Activated CD8-positive, alpha-beta memory T cell treated with anti-CD3 and anti-CD28 coated beads, Interleukin-2, amount 50 U/mL, for 1 hour (primary cell): ENCODE results near the gene AGTPBP1.
"Not testable (repeated sequence)": the region's sequence is repeated elsewhere in the genome, so short reads cannot be mapped to it uniquely, and the experiment has no call there.

Source experiments
- DNase-seq: peaks from one replicate; pipeline ENCODE4 v3.0.0-alpha.2; 2020; ENCODE audit errors: extremely low read depth

AGTPBP1 gene

GRCh38 chr9:85741875-85742596 is at the start of gene AGTPBP1:
Gene AGTPBP1 (minus strand): TSS chr9:85741954. CDS start chr9:85712533, 29,421 bp downstream.
- DNase-seq, result peak; percentile 78

GRCh38 chr9:85786116-85786515 is 44.4 kb upstream of the AGTPBP1 start:
- DNase-seq, result not testable (repeated sequence)

GRCh38 chr9:85773844-85774243 is 32.1 kb upstream of the AGTPBP1 start:
- not testable (repeated sequence) for DNase-seq

- not testable (repeated sequence) for DNase-seq
Observed at GRCh38 chr9:85761802-85762201, 20.0 kb upstream of the AGTPBP1 start.

GRCh38 chr9:85757716-85758115 is 16.0 kb upstream of the AGTPBP1 start:
- not testable (repeated sequence) for DNase-seq

- not testable (repeated sequence) for DNase-seq
Observed at GRCh38 chr9:85756216-85756615, 14.5 kb upstream of the AGTPBP1 start.

- no peak for DNase-seq
Observed at GRCh38 chr9:85746309-85746708, 4.6 kb upstream of the AGTPBP1 start.

- DNase-seq, result no peak
Observed at GRCh38 chr9:85745203-85745602, 3.4 kb upstream of the AGTPBP1 start.

GRCh38 chr9:85744480-85744879 is 2.7 kb upstream of the AGTPBP1 start:
- DNase-seq, result no peak

GRCh38 chr9:85743275-85744128 is 1.7 kb upstream of the AGTPBP1 start:
- no peak for DNase-seq

- DNase-seq, result no peak
Observed at GRCh38 chr9:85742597-85742936, 813 bp upstream of the AGTPBP1 start.

GRCh38 chr9:85741095-85741874 is 469 bp downstream of the AGTPBP1 start:
- peak; percentile 23 for DNase-seq

GRCh38 chr9:85740787-85741094 is 1.0 kb downstream of the AGTPBP1 start:
- DNase-seq, result no peak

- DNase-seq, result no peak
Observed at GRCh38 chr9:85738509-85738908, 3.2 kb downstream of the AGTPBP1 start.

GRCh38 chr9:85737671-85738070 is 4.1 kb downstream of the AGTPBP1 start:
- no peak for DNase-seq

GRCh38 chr9:85730916-85731630 is 10.7 kb downstream of the AGTPBP1 start:
- DNase-seq, result no peak

GRCh38 chr9:85729882-85730281 is 11.9 kb downstream of the AGTPBP1 start:
- DNase-seq, result no peak

GRCh38 chr9:85727500-85727899 is 14.3 kb downstream of the AGTPBP1 start:
- DNase-seq, result no peak

GRCh38 chr9:85726737-85727136 is 15.0 kb downstream of the AGTPBP1 start:
- DNase-seq, result no peak

GRCh38 chr9:85723215-85723614 is 18.5 kb downstream of the AGTPBP1 start:
- no peak for DNase-seq

- DNase-seq, result not testable (repeated sequence)
Observed at GRCh38 chr9:85719411-85719810, 22.3 kb downstream of the AGTPBP1 start.

GRCh38 chr9:85717818-85718217 is 23.9 kb downstream of the AGTPBP1 start:
- not testable (repeated sequence) for DNase-seq
